NCI-H82 treated with DMSO at 0.1 percent for 48 hours (cell line): ENCODE measurements around the gene PRDM2.

Source experiments
- DNase-seq: peaks from one replicate; lab custom pipeline; 2025; ENCODE audit not compliant: unreplicated experiment; lab: John Stamatoyannopoulos, UW

The PRDM2 gene

GRCh38 chr1:13731897-13732296 is 31.9 kb downstream of the PRDM2 start:
- no peak for DNase-seq

DNA sequence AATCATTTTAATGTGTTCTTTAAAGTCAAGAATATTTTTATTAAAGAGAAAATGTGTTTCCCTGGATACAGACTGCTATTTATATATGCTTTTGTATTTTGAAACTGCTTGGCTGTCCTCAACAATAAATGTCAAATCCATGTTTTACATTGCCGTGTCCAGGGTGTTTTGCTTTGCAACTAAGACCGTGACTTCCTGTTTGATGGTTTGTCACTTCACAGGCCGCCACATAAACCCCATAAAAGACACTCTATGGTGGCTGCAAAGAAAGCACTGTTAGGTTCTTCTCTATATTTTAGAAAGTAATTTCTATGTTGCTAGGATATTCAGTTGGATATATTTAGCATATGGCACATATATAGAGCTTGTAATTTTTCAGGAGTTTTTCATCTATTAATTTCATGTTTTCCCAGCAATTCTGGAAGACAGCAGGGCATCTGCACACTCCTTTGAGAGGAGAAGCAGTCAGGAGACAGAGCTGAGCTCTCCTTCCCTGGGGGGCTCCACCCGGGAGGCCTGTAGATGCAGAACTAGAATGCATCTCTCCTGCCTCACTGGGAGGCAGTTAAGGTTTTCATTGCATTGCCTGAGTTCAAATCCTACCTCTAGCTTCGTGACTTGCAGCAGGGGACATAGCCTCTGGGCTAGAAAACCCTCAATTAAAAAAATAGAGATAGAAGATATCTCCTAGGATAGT is 33.1 kb downstream of the PRDM2 start:
- no peak for DNase-seq

DNA sequence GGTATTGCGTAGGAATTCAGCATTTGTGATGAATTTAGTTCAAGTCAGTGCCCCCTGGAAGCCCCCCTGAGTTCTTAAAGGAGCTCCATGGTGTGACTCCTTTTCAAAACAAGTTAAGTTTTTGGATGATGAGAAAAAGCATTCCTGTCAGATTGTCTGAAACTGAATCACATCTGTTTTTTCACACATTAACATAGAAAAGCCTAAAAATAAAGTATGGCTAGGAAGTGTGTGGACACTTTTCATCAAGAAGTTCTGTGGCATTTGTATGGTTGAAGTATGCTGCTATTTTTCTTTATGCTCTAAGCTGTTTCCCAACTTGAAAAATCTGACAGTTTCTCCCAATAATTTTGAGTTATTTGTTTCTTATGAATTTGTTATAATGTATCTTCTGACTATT is 33.7 kb downstream of the PRDM2 start:
- no peak for DNase-seq

DNA sequence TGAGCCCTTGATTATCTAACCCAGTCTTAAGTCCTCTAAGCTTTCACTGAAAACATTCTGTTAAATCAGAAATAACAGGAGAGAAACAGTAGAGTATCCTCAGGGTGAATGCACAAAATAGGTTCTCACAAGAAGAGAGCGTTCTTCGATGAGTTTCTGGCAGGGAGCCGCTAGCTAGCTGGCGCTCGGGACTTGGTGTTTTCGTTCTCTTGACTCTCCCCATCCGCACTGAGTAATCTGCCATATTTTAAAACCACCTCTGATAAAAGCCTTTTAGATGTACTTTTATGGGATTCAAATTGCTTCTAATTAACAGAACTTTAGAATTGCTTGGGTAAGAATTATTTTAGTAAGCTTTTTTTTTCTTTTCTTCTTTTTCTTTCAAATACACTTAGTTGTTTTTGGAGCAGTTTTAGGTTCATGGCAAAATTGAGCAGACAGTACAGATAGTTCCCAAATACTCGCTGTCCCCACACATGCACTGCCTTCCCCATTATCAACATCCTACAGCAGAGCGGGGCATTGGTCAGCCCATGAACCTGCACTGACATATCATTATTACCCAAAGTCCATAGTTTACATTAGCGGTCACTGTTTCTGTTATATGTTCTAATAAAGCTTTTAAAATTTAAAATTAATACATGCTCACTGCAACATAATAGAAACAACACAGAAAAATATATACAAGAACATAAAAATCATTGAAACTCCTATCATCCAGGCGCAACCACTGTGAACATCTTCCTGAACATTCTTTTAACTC is 35.4 kb downstream of the PRDM2 start:
- DNase-seq, result no peak

DNA sequence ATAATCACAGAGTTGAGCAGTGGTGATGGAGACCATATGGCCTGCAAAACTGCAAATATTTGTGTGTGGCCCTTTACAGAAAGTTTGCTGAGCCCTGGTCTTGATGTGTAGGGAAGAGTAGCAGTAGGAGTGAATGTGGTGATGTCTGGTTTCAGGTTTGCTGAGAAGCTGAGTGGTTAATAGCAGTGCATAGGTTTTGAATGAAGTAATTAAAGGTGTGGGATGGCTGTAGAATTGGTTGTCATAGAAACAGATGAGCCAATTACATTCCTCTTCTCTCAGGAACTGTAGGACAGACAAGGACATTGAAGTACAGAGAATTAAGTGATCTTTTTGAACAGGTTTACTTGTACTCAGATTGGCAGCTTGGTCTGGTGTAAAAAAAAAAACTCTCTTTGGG is 37.4 kb downstream of the PRDM2 start:
- DNase-seq, result no peak

DNA sequence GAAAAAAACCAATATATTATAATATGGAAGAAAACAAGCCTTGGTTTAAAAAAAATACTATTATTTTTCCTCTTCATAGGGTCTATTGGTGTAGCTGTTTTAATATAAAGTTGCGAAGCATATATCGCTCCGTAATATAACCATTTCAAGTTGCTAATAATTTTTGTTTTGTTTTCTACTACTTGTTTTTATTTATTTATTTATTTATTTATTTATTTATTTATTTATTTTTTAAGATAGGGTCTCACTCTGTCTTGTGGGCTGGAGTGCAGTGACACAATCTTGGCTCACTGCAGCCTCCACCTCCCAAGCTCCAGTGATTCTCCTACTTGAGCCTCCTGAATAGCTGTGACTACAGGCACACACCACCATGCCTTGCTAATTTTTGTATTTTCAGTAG is 46.4 kb downstream of the PRDM2 start:
- no peak for DNase-seq

DNA sequence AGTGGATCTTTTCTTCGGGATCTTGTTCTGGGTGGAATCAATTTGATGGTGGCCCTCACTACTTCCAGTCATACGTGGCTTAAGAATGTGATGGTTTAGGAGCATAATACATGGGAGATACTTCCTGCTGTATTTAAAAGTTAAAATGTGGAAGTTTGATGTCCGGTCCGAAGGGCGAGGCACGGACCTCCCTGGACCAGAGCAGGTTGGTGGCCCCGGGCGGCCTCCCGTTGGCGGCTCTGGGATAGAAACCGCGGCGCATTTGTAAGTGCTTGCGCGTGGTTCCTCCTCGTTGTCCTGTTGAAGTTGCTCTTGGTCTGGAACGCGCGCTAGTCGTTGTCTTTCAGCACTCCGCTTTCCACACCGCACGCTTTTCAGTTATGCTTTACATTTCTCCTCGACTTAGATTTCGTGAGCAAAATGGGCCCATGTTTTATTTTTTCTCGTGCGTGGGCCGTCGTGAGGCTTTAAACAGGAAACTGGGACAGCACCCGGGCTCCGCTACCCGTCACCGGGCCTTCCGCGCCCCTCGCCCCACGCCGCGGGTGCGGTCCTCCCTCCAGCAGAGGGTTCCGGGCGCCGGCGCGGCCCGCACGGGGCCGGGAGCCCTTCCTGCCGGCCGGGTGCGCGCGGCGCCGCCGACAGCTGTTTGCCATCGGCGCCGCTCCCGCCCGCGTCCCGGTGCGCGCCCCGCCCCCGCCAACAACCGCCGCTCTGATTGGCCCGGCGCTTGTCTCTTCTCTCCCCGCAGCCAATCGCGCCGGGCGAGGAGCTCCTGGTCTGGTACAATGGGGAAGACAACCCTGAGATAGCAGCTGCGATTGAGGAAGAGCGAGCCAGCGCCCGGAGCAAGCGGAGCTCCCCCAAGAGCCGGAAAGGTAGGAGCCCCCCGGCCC is 48.9 kb downstream of the PRDM2 start:
- peak; percentile 89 for DNase-seq

DNA sequence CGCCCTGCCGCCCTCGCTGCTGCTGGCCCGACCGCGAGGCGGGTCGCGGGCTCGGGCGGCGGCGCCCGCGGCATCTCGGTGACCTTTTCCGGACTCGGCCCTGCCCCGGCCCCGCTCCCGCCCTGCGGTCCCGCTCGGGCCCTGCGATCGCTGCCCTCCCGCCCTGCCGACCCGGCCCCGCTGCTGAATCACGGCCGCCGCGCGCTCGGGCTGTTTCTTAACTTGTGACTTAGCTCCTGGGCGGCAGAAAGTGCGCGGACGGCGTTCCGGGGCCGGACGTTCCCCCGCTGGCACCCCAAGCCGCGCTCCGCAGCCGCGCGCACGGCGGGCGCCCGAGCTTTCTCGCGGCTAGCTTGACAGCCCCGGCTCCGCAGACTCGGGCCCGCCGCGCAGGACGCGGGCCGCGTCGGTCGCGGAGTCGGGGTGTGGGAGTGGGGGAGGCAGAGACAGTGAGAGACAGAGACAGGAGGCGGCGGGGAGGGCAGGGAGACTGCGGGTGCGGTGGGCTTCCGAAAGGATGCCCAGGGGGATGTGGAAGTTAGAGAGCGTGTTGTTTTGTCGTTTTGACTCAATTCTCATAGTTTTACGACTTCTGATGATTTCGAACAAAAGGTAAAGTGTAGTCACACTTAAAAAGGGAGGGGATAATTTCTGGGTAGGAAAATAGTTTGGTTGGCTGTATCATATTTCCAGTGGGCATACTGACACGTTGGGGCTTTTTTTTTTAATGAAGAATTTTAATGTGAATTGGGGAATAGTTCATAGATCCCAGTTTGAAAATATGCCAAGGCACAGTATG is 49.8 kb downstream of the PRDM2 start:
- DNase-seq, result no peak

- no peak for DNase-seq
Observed at GRCh38 chr1:13751458-13751871, 51.5 kb downstream of the PRDM2 start.

- DNase-seq, result no peak
Observed at GRCh38 chr1:13751985-13752384, 52.0 kb downstream of the PRDM2 start.

DNA sequence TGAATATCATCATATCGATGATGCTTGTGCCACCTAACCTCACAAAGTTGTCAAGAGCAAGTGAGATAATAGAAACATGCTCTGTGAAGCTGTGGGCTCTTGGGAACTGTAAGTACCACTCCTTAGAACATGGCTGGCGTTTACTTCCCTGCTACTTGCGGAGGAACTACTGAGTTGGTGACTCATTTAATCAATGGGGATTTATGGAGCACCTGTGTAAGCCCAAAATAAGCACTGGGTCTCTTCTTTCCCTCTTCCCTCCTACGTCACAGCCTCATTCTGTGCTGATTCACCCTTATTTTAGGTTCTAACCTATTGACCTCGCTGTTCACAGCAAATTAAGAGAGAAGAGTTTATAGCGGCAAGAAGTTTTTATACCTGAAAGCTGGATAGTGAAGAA is 52.9 kb downstream of the PRDM2 start:
- DNase-seq, result no peak

- no peak for DNase-seq
Observed at GRCh38 chr1:13753636-13754402, 53.8 kb downstream of the PRDM2 start.

GRCh38 chr1:13754510-13755103 is 54.6 kb downstream of the PRDM2 start:
- no peak for DNase-seq

DNA sequence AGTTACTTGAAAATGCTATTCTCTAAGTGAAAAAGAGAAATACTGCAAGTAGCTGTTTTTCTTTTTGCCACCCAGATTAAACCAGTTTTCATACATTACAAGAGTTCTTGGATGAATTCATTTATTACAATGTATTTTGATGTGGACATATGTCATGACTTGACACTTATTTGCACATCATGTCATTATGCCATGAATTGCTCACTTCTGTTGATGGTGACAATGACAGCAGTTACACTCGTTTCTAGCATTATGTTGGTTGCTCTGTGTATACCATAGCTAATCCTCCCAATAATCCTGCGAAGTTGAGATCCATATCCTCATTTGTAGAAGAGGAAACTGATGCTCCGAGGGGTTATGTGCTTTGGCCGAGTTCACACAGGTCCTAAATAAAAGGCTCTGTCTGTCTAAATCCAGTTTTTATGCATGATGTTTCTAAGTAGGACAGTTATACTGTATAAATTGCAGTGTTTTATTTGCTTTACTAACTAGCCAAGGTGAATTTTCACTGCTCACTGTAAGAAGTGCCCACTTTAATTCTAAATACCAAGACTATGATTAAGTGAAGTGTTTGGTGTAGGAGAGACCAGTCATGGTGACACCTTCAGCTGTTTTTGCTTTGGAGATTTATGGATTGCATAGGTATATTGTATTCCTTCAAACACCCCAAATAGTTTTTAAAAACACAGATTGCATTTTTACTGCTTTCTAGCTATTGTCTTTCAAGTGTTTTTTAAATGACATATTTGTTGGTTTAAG is 56.7 kb downstream of the PRDM2 start:
- peak; percentile 13 for DNase-seq

- DNase-seq, result no peak
Observed at GRCh38 chr1:13757693-13758092, 57.7 kb downstream of the PRDM2 start.

GRCh38 chr1:13759072-13759471 is 59.1 kb downstream of the PRDM2 start:
- no peak for DNase-seq

- DNase-seq, result no peak
Observed at GRCh38 chr1:13760340-13760739, 60.4 kb downstream of the PRDM2 start.

DNA sequence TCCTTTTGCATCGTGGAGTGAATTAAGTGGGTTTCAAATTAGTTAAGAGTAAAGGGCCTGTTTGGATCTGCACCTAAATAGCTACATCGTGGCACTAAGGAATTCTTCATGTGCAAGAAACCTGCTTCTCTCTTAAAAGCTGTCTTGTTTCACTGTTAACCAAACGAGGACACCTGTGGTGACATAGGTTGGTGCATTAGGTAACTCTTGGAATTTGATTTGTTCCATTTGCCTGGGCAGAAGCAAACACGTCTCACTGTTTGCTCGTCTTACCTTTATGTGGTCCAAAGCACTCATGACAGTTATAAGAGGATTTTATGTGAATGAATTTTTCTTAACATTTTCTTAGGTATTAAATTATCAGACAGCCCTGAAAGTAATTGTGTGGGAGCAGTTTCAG is 60.9 kb downstream of the PRDM2 start:
- DNase-seq, result no peak

GRCh38 chr1:13761883-13762282 is 61.9 kb downstream of the PRDM2 start:
- peak; percentile 46 for DNase-seq
